Cardiac fibroblast (primary cell): ENCODE results near the gene GRK1.

Source experiments
- DNase-seq, 2 donors: peaks; one replicate each; pipeline versions ENCODE4 v3.0.0 to v3.0.0-alpha.2; 2010; ENCODE audit warnings: low read depth in 2 of 2
- H3K4me3 ChIP-seq, 2 donors: replicated peaks in 1 of 2; 1 replicate in 1 of 2; 2 replicates in 1 of 2; pipeline ENCODE4 v1.5.1; 2011; ENCODE audit warnings: low read depth in 2 of 2, low read length in 2 of 2, mild to moderate bottlenecking in 2 of 2, moderate library complexity in 1 of 2
- TF ChIP-seq, protein P1 (sequence below): IDR thresholded peaks from one replicate; pipeline ENCODE4 v1.5.1; 2011; ENCODE audit warnings: low read depth, mild to moderate bottlenecking, low read length, inconsistent platforms

Gene GRK1

DNA sequence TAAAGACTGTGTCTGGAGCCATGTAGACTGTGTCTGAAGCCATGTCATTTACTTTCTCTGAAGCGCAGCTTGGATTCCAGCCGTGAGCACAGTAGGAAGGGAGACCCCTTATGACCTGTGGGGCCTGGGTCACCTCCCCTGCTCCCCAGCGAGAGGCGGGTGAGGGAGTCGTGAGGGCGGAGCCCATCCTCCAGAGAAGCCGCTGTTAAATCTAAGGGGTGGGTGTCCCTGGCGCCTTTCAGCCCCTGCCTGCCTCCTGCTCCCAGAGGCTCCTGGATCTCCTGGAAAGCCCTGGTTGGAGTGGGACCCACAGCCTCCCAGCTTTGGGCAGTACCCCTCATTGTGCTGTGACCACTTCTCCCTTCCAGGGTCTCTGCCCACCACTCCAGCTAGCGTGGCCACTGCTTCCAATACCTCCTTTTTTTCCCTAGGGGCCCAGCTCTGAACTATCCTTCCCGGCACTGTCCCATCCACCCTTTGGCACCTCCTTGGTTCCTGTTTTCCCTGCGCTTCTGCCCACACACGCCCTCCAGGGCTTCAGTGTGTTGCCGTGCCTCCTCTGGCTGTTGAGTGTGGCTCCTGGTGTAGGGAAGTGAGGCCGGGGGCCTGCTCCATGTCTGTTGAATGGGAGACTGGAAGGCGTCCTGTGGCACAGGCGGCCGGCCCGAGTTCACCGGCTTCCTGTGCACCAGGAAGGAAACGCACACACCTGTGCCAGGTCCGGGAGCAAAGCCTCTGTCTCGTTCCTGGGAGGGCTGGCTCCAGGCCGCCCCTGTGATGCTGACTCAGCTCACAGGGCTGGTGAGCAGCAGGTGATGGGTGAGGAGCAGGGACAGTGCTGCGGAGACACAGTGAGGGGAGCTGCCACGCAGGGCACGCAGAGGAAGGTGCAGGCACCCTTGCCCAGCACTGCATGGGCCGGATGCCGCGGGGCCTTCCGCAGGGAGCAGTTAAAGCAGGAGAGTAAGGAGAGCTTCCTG is 38.4 kb upstream of the GRK1 start:
- H3K4me3 ChIP-seq = no peak overlapping the region
- no peak for DNase-seq
- TF ChIP-seq, protein P1, sequence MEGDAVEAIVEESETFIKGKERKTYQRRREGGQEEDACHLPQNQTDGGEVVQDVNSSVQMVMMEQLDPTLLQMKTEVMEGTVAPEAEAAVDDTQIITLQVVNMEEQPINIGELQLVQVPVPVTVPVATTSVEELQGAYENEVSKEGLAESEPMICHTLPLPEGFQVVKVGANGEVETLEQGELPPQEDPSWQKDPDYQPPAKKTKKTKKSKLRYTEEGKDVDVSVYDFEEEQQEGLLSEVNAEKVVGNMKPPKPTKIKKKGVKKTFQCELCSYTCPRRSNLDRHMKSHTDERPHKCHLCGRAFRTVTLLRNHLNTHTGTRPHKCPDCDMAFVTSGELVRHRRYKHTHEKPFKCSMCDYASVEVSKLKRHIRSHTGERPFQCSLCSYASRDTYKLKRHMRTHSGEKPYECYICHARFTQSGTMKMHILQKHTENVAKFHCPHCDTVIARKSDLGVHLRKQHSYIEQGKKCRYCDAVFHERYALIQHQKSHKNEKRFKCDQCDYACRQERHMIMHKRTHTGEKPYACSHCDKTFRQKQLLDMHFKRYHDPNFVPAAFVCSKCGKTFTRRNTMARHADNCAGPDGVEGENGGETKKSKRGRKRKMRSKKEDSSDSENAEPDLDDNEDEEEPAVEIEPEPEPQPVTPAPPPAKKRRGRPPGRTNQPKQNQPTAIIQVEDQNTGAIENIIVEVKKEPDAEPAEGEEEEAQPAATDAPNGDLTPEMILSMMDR = no peak

- TF ChIP-seq, protein P1 = no peak
- H3K4me3 ChIP-seq = no peak overlapping the region
- no peak for DNase-seq
These were observed 37.2 kb upstream of the GRK1 start for GRCh38 chr13:113629866-113630265.

DNA sequence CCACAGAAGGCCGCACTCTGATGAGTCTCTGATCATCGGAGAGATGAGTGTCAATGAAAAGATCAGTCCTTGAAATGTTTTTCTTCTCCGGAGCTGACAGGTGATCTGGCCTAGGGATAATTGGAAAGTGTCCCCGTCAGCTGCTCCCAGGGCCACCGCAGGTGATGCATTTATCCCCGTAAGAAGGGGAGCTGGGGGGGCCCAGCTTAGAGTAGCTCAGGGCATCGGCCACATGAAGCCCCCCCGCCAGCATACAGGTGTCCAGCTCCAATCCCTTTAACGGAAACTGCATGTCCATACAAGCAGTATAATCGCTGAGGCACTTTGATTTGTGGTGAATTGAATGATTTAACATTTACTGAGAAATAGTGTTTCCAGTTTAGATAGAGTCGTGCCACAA is 36.7 kb upstream of the GRK1 start:
- DNase-seq = no peak
- TF ChIP-seq, protein P1 = no peak
- no peak overlapping the region for H3K4me3 ChIP-seq

DNA sequence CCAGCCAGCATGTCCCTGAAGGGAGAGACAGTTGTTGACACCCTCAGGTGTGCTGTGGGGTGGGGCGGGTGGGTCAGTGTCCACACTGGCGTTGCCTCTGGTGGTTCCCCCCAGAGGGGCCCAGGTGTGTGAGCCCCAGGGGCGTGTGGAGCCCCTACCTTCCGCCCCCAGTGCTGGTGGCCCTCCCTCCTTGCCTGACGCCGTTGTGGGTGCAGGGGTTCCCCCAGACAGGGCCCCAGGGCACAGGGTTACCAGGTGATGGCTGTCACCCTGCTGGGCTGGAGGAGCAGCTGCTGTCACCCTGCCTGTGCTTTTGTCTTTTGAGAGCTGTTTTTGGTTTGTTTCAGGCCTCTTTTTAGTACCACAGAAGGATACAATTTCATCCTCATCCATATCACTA is 36.2 kb upstream of the GRK1 start:
- H3K4me3 ChIP-seq = no peak overlapping the region
- no peak for DNase-seq
- TF ChIP-seq, protein P1 = no peak

- DNase-seq = no peak
- H3K4me3 ChIP-seq = no peak overlapping the region
- TF ChIP-seq, protein P1 = no peak
These were observed 35.5 kb upstream of the GRK1 start for GRCh38 chr13:113631341-113632095.

DNA sequence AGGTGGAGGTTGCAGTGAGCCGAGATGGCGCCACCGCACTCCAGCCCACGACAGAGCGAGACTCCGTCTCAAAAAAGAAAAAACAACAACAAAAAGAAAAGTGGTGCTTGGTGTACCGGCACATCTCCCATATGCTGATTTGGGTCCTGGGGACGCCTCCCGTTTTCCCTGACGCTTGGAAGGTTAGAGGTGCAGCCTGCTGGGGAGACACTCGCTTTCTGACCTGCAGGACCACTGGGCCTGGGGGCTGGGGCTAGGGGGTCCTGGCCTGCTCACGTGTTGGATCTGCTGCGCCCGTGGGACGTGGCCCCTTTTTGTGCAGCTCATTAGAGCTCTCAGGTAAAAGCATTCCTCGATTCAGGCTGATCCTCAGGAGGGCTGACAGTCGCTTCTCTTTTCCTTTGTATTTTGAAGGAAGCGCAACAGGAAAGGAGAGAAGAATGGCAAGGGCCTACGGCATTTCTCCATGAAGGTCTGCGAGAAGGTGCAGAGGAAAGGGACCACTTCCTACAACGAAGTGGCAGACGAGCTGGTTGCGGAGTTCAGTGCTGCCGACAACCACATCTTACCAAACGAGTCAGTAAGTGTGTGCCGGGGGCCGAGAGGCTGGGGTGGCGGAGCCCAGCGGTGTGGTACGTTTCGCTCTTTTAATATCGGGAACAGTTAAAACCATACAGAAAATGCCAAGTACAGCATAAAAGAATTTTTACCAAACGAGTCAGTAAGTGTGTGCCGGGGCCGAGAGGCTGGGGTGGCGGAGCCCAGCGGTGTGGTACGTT is 34.1 kb upstream of the GRK1 start:
- no peak for DNase-seq
- TF ChIP-seq, protein P1 = no peak
- H3K4me3 ChIP-seq = no peak overlapping the region
